Measurements from ENCODE around the gene ELP2.
"Not testable (repeated sequence)": the region's sequence is repeated elsewhere in the genome, so short reads cannot be mapped to it uniquely, and the experiment has no call there.

Gene ELP2, protein sequence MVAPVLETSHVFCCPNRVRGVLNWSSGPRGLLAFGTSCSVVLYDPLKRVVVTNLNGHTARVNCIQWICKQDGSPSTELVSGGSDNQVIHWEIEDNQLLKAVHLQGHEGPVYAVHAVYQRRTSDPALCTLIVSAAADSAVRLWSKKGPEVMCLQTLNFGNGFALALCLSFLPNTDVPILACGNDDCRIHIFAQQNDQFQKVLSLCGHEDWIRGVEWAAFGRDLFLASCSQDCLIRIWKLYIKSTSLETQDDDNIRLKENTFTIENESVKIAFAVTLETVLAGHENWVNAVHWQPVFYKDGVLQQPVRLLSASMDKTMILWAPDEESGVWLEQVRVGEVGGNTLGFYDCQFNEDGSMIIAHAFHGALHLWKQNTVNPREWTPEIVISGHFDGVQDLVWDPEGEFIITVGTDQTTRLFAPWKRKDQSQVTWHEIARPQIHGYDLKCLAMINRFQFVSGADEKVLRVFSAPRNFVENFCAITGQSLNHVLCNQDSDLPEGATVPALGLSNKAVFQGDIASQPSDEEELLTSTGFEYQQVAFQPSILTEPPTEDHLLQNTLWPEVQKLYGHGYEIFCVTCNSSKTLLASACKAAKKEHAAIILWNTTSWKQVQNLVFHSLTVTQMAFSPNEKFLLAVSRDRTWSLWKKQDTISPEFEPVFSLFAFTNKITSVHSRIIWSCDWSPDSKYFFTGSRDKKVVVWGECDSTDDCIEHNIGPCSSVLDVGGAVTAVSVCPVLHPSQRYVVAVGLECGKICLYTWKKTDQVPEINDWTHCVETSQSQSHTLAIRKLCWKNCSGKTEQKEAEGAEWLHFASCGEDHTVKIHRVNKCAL

GRCh38 chr18:36129300-36130038 lies at the start of gene ELP2, which contains the start of gene SLC39A6:
Gene ELP2 (plus strand): TSS chr18:36129899. CDS start chr18:36129934, 35 bp downstream.
Gene SLC39A6 (minus strand): TSS chr18:36129340. CDS start chr18:36127007, 2,333 bp downstream.
- peak; percentile 90 to 93 for DNase-seq

DNA sequence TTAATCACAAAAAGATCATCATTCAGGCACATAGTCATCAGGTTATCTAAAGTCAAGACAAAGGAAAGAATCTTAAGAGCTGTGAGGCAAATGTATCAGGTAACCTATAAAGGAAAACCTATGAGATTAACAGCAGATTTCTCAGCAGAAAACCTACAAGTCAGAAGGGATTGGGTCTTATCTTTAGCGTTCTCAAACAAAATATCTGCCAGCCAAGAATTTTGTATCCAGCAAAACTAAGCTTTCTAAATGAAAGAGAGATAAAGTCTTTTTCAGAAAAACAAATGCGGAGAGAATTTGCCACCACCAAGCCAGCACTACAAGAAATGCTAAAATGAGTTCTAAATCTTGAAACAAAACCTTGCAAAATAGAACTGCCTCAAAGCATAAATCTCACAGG lies 48.6 kb upstream of the ELP2 start:
- not testable (repeated sequence) for DNase-seq

- no peak for DNase-seq
These were observed 46.0 kb upstream of the ELP2 start for GRCh38 chr18:36083729-36084128.

- no peak for DNase-seq
These were observed 44.5 kb upstream of the ELP2 start for GRCh38 chr18:36085195-36085594.

GRCh38 chr18:36086186-36086585 lies 43.5 kb upstream of the ELP2 start:
- DNase-seq: no peak

- no peak for DNase-seq
These were observed 41.4 kb upstream of the ELP2 start for GRCh38 chr18:36088256-36088655.

- no peak for DNase-seq
These were observed 40.7 kb upstream of the ELP2 start for GRCh38 chr18:36089001-36089400.

- DNase-seq: not testable (repeated sequence)
These were observed 37.6 kb upstream of the ELP2 start for GRCh38 chr18:36092116-36092515.

DNA sequence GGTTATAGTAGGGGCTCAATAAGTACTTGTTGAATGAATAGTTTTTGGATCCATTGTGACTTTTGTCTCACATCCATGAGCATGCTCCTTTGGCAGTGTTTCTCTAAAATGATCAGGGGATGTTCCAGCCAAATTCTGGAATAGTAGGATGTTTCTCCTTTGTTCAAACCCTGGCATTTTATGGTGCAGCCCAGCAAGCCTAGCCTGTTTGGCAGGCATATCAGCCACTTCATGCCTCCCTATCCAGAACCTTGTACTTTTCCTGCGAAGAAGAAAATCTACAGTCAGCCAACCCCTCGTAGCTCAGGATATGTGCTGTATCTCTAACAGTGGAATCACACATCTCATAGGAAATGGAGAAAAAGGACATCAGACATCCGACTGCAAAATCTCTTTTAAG lies 35.3 kb upstream of the ELP2 start:
- no peak for DNase-seq

DNA sequence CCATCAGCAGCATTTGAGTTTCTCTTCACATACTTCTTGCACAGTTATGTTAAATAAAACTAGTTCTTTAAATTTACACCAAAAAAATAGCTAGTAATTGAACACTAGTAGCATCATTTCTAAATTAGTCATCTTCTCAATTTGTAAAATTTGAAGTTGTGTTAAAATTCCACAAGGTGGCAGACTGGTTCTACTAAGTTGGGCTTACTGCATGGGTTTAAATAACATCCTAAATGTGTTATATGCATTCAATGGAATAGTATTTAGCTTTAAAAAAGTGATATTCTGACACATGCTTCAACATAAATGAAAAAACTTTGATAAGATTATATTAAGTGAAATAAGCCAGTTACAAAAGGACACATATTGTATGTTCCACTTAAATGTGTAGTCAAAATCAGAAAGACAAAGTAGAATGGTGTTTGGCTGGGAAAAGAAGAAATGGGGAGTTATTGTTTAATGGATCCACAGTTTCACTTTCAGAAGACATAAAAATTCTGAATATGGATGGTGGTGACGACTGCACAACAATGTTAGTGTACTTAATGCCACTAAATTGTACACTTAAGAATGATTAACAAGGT lies 33.7 kb upstream of the ELP2 start:
- peak; percentile 10 to 61 for DNase-seq

- DNase-seq: no peak
These were observed 32.7 kb upstream of the ELP2 start for GRCh38 chr18:36096955-36097354.

DNA sequence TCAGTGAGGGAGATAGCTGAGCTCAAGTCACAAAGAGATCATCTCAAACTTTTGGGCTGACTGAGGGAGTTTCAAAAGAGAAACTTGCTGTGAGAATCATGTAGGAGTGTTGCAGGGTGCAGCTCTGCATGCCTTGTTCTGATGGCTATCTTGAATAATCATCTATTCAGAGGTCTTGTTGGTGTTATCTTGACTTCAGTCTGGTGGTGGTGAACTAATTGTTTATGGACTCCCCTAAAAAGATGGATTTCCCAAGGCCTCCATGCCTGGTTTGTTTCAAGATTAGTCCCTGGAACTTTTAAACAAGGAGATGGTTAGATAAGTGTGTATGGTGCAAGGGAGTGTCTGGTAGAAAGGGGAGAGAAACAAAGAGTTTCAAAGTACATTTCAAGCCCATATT lies 30.4 kb upstream of the ELP2 start:
- no peak for DNase-seq

DNA sequence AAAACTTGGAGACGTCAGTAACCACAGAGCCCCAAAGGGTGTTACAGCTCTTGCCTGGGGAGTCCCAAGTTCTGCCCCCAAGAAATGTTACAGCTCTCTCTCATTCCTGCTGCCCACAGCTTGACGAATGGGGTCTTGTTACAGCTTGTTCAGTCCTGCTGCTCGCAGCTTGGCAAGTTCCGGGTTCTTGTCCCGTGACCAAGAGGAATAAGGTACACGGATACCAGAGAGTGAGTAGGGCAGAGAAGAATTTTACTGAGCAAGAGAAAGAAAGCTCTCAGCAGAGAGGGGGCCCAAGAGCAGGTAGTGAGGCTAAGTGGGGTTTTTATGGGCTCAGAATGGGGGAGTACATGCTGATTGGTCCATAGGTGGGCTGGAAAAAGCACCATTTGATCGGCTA lies 27.8 kb upstream of the ELP2 start:
- no peak for DNase-seq

DNA sequence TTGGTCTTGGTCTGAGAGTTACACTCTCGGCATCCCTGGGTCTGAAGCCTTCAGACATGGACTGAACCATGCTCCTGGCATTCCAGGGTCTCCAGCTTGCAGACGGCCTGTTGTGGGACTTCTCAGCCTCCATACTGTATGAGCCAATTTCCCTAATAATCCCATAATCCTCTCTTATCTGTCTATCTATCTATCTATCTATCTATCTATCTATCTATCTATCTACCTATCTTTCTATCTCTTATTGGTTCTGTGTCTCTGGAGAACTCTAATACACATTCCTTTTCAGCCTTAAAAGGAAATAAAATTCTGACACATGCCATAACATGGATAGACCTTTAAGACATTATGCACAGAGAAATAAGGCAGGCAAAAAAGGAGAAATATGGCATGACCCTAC lies 24.9 kb upstream of the ELP2 start:
- no peak for DNase-seq

- DNase-seq: no peak
These were observed 22.2 kb upstream of the ELP2 start for GRCh38 chr18:36107477-36107876.

GRCh38 chr18:36108196-36108595 lies 21.5 kb upstream of the ELP2 start:
- DNase-seq: no peak

DNA sequence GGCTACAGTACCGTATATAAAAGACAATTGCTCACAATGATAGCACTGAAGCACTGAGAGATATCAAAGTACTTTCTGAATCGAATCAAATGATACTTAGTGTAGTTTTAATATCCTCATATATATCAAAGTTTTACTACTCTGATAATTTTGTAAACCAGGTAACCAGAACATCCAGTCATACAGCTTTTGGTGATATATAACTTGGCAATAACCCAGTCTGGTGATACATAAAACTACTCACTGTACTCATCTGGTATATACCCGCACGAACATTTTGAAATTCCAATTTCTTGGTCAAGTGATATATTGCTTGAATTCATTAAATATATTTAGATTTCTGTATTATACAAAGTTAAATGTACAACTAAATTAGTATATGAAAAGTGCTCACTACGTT lies 21.1 kb upstream of the ELP2 start:
- DNase-seq: no peak

- no peak for DNase-seq
These were observed 20.0 kb upstream of the ELP2 start for GRCh38 chr18:36109737-36110136.

- DNase-seq: no peak
These were observed 17.4 kb upstream of the ELP2 start for GRCh38 chr18:36112302-36112701.

- DNase-seq: no peak
These were observed 15.4 kb upstream of the ELP2 start for GRCh38 chr18:36114251-36114650.

DNA sequence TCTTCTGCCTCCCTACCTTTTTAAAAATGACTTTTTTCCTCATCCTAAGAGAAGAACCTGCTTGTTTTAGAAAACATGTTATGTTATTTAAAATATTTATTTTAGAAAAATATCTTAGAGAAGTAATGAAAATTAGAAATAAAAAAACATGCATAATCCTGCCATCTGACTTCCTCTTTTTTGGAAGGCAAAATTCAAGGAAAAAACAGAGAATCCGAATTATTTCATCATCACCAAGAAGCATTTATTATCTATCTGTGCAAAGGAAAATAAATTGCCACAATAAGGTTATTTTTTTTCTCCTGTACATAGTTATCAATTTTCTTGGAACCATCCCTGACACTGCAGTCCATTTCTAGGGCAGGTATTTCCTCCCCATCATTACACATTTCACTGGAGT lies 15.0 kb upstream of the ELP2 start:
- DNase-seq: no peak

DNA sequence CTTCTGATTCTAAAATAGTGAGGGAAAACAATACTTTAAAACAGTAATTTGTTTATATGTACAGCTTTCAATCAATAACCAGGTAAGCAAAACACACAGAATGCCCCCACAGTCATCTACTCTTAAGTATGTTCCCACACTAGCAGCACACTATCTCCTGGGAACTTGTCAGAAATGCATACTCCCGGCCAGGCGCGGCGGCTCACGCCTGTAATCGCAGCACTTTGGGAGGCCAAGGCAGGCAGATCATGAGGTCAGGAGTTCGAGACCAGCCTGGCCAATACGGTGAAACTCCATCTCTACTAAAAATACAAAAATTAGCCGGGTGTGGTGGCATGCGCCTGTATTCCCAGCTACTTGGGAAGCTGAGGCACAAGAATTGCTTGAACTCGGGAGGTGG lies 12.9 kb upstream of the ELP2 start:
- not testable (repeated sequence) for DNase-seq

DNA sequence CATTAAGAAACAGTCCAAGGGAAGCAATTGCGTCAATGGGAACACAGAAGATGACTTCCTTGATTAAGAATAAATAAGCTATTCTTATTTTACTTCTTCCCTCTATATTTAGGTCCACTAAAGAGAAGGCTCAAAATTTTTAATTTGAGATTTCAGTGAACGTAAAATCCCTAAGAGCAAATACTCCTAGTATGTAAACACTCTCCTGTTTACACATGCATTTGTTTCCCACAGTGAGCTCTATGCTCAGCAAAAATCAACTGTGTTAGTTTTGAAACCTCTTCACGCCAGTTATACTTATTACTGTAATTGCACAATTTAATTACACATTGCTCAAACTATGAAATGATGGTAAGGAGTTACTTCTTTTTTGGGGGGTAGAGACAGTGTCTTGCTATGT lies 9.4 kb upstream of the ELP2 start:
- no peak for DNase-seq

All from NCI-H524 (cell line).